ENCODE data around the gene ACAT2. TPM values are rescaled to one million over a fixed set of nuclear protein-coding genes. Genes with fewer than 3 reads are reported as not detected.
"Not testable (repeated sequence)": the region's sequence is repeated elsewhere in the genome, so short reads cannot be mapped to it uniquely, and the experiment has no call there.

The ACAT2 gene
- polyA plus RNA-seq, 5 donors = 24.8 to 36.9 (median 34.5) TPM

DNA sequence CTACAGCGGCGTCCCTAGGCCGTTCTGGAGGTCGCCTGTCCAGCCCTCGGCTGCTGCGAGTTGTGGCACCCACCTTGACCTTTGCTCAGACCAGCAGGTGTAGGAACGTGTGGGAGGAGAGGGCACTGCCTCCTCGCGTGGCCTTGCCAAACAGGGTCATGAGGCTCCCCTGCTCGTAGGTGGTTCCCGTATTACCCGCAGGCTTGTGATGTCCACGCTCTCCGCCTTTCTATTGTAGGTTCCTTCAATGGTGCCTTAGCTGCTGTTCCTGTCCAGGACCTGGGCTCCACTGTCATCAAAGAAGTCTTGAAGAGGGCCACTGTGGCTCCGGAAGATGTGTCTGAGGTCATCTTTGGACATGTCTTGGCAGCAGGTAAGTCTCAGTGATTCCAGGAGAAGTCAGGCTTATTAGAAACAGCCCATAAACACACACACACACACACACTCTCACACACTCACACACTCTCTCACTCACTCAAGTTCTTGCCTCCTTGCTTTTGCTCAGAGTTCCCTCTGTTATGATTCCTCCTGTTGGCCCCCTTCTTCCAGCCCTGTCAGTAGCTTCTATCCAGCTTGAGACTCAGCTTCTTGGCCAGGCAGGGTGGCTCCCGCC lies 942 bp downstream of the ACAT2 start:
- no peak for DNase-seq

DNA sequence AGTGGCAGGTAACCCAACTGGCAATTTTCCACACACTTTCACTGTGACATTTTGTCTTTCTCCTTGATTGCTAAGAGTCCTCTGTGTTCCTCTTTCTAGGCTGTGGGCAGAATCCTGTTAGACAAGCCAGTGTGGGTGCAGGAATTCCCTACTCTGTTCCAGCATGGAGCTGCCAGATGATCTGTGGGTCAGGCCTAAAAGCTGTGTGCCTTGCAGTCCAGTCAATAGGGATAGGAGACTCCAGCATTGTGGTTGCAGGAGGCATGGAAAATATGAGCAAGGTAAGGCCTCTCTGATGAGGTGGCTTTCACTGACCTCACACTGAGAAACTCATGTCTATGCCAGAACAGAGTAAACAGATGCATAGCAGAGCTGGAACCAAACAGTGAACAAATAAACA lies 5.1 kb downstream of the ACAT2 start:
- no peak for DNase-seq

DNA sequence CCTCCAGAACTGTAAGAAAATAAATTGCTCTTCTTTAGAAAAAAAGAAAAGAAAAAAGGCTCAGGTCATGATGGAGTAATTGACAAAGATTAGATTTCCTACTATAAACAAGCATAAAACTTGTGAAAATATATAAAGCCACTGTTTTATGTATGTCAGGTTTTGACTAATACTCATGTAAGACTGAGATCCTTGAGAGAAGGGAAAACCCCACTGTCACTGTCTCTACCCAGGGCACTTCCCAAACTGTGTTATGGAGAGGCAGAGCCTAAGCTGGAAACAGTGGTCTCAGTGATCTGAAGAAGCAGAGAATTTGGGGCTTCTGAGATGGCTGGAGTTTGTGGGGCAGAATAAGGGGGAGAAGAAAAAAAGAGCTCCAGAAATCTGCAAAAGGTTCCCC lies 7.6 kb downstream of the ACAT2 start:
- no peak for DNase-seq

DNA sequence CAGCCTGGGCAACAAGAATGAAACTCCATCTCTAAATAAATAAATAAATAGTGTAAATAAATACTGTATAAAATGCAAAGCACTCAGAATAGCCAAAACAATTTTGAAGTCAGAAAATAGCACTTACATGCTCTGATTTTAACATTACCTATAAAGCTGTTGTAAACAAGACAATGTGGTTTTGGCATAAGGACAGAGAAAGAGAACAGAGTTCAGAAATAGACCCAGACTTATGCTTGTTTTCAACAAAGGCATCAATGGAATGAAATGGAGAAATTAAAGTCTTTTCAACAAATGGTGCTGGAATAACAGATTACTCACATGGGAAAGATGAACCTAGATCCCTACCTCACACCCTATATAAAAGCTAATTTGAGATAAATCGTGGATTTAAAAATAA lies 10.4 kb downstream of the ACAT2 start:
- DNase-seq = no peak

DNA sequence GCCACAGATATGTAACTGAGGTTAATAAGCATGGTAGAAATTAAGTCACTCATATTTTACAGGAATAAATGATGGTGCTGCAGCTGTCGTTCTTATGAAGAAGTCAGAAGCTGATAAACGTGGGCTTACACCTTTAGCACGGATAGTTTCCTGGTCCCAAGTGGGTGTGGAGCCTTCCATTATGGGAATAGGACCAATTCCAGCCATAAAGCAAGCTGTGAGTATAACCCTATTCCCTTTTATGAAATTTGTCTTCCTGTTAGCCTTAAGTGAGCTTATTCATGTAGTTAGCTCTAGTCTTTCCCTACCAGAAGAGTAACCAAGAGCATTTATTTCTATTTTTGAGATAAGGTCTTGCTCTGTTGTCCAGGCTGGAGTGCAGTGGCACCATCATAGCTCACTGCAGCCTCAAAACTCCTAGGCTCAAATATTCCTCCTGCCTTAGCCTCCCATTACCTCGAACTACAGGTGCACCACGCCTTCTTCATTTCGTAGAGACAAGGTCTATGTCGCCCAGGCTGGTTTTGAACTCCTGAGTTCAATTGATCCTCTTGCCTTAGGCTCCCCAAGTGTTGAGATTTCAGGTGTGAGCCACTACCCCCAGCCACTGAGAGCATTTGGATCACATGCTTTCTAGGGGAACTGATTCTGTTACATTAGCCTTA lies 15.5 kb downstream of the ACAT2 start:
- DNase-seq = no peak

DNA sequence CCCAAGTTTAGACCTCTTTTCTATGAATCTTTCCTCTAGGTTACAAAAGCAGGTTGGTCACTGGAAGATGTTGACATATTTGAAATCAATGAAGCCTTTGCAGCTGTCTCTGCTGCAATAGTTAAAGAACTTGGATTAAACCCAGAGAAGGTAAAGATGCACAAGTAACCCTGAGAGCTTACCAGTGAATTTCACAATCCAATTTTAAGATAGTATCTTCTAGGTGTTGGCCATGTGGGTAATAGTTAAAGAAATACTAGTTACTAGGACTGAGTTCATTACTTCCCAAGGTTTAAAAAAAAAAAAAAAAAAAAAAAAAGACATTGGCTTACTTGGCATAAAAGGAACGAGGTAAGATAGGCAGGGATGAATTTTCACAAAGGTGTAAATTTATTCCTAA lies 16.3 kb downstream of the ACAT2 start:
- DNase-seq = no peak

DNA sequence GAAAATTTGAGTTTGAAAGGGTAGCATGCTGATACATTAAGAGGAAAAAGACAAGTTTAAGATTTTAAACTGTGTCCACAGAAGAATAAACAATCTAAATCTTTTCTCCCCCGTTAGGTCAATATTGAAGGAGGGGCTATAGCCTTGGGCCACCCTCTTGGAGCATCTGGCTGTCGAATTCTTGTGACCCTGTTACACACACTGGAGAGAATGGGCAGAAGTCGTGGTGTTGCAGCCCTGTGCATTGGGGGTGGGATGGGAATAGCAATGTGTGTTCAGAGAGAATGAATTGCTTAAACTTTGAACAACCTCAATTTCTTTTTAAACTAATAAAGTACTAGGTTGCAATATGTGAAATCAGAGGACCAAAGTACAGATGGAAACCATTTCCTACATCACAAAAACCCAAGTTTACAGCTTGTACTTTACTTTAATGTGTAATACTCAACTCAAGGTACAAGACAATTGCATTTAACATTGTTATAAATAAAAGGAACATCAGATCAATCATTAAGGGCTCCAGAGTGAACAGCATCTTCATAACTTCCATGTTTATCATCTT lies 16.8 kb downstream of the ACAT2 start:
- no peak for DNase-seq

DNA sequence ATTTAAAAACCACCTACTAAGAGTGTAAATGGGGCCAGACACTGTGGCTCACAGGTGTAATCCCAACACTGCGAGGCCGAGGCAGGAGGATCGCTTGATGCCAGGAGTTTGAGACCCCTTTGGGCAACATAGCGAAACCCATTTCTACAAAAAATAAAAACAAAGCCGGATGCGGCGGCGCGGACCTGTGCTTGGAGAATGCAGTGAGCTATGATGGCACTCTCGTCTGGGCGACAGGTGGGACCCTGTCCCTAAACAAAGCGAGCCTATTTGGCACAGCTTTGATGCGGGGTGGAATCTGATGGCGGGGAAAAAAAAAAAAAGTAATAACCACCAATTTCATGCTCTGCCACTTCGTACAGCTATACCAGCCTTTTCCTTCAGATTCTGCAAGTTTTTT lies 26.4 kb downstream of the ACAT2 start:
- DNase-seq = no peak

DNA sequence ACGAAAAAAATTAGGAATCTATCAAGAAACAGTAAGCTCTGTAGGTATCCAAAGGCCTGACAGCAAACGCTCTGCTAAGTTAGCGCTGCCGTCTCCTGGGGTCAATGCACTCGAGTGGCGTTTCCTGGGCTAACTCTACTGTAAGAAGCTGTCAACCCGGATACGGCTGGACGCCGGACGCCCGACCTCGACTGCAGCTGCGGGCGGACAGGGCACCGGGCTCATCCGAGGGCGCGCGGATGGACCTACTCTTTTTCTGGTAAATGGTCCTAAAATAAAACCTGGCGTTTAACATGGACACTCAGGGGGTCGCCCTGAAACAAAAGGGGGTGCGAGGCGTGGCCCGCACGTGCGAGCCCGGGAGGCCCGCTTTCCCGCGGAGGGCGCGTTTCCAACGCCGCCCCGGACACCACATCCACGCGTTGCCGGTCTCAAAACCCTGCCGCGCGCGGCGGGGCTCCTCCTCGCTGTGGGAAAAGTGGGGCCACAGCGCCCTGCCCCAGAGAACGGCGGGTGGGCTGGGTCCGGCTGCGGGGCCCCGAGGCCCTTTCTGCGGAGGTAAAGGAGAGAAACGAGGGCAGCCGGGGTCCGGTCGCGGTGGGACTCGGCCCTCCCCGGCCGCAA lies 27.0 kb downstream of the ACAT2 start:
- peak; percentile 16 to 18 for DNase-seq

DNA sequence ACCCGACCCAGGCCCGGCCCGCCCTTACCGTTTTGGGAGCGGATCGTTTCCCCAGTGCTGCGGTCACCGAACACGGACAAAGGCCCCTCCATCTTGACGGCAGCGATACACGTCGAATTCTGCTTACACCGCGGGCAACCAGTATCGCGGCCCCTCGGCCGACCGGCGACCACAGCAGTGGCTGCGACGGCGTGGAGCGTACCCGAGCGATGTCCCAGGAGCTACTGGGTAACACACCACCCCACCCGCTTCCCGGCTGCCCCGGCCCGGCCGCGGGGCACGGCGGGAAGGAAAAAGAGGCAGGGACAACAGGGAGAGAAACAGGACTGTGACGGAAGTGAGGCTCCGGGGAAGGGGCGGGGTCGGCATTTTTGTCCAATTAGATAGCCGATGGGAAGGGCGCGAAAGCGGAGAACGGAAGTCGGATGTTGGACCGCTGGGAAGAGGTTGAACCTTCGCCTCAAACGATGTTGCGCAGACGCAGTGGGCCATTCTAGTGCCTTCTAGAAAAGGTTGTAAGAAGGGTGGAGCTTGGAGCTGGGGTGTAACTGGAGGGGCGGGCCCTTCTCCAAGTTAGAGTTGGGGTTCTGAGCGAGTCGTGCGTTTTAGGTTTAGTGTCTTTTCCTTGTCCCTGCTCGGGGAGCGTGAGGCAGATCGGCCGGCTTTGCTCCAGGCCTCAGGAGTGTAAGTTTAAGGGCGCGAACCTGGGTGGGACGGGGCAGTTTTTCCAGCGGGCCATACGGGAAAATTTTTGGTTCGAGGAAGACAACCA lies 27.7 kb downstream of the ACAT2 start, which contains the start of gene TCP1:
Gene TCP1, minus strand, starts transcription at position 226 of the 772 bp plus-strand sequence. Its CDS starts 134 bp downstream, at position 92.
- peak; percentile 99 to 100 for DNase-seq

DNA sequence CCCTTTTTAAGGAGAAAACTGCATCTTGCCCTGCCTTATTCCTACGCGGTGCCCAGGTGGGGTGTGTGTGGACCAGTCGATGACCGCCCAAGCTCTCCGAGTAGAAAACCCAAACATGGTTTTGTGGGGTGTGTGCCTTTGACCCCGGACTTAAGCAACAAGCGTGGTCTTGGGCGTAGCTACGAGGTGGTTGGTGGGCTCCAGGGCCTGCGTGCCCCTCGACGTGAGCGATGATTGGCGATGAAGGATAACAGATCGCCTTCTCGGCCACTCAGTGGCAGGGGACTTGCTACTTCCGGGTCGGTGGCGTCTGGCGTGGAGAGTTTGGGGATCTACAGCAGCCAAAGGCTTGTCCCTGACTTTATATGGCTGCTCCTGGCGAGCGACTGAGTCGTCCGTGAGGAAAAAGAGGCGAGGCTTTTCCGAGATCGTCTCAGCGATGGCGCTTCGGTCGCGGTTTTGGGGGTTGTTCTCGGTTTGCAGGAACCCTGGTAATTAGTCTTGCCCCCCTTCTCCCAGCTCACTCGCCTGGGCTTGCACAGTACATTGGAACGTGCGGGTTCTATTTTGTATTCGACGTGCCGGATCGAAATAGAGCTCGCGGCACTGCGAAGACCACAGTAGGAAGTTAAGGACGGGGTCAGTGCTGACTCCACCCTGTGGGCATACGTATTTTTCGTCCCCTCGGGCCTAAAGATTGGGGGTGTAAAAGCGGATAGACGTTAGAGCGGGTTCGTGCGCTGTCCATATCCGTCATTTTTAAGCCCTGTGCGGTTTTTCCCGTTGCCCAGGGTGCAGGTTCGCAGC lies 28.5 kb downstream of the ACAT2 start, which contains the start of gene MRPL18:
Gene MRPL18, plus strand, starts transcription at position 319 of the 807 bp plus-strand sequence. Its CDS starts 121 bp downstream, at position 440.
- peak; percentile 94 to 95 for DNase-seq

DNA sequence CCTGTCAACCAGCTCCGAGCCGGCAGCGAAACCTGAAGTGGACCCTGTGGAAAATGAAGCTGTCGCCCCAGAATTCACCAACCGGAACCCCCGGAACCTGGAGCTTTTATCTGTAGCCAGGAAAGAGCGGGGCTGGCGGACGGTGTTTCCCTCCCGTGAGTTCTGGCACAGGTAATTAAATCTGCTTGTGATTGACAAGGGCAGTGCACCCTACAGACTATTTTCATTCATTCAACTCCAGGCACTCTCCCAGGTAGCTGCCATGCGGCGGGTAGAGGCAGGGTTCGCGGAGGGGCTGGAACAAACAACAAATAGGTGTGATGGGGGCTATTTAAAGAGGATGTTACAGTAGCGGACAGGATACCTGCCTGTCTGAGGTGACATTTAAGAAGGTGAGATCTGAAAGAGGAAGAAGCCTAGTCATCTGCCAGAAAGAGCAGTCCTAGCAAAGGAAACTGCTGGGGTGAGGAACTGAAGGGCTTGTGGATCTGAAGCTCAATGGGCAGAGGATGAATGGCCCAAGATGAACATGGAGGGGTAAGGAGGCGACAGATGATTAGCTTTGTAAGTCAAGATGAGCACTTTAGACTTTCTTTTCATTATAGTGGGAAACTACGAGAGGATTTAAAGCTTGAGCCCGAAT lies 29.2 kb downstream of the ACAT2 start:
- DNase-seq = no peak

DNA sequence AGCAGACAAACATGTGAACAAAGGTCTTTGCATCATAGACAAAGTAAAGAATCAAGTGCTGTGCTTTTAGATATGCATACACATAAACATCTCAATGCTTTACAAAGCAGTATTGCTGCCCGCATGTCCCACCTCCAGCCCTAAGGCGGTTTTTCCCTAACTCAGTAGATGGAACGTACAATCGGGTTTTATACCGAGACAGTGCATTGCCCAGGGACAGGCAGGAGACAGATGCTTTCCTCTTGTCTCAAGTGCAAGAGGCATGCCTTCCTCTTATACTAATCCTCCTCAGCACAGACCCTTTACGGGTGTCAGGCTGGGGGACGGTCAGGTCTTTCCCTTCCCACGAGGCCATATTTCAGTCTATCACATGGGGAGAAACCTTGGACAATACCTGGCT lies 33.1 kb downstream of the ACAT2 start:
- DNase-seq = not testable (repeated sequence)

DNA sequence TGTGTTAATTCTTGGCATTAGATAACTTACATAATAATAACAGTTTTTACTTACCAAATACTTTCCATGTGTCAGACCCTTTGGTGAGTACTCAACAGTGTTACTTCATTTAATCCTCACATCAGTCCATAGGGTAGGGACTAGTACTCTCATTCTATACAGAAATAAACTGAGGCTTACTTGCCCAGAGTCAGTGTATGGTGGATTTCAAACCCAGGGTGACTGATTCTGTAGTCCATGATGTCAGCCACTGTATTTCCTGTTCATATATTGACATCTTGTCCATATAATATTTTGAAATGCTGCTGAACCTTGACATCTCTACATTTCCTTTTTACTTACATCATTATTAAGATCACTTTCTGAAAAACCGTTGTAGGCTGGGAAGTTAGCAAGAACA lies 35.7 kb downstream of the ACAT2 start:
- DNase-seq = no peak

DNA sequence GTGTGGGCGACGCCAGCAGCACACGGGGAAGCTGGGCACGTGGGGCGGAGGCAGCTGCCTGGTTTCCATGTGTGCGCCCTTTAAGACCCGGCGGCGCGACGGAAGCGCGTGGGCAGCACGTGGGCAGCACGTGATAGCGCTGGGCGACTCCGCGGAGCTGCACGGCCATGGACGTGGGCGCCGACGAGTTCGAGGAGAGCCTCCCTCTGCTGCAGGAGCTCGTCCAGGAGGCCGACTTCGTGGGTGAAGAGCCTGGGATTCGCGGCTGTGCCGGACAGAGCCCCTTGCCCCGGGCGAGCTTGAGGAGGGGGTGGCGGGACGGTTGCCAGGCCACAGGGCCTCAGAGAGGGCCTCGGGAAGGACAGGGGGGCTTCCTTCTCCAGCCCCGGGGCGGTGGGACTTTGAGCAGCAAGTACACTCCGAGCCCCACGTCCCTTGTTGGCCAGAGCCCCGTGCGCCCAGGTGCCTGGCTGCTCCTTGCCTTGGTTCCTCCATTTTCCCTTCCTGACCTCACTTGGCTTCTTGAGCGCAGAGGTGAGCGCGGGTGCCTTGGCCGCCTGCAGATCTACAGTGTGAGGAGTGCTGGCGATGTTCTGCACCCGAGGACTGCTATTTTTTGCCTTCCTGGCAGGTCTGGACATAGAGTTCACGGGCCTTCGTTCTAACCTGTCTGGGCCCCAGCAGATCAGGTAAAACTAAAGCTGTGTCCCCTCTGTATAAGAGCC lies 38.5 kb downstream of the ACAT2 start, which contains the start of gene PNLDC1:
Gene PNLDC1, plus strand, starts transcription at position 136 of the 725 bp plus-strand sequence. Its CDS starts 32 bp downstream, at position 168.
- DNase-seq = no peak

DNA sequence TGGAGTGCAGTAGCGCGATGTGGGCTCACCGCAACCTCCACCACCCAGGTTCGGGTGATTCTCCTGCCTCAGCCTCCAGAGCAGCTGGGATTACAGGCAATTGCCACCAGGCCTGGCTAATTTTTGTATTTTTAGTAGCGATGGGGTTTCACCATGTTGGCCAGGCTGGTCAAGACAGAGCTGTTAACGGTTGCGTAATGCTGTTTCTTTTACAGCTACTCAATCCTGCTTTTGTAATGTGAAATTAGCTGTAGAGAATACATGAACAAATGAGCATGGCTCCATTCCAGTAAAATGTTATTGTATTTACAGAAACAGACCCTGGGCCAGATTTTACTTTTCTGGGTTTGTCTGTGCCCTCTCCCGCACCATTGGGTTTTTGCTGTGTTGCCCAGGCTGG lies 40.1 kb downstream of the ACAT2 start:
- peak; percentile 17 to 33 for DNase-seq

DNA sequence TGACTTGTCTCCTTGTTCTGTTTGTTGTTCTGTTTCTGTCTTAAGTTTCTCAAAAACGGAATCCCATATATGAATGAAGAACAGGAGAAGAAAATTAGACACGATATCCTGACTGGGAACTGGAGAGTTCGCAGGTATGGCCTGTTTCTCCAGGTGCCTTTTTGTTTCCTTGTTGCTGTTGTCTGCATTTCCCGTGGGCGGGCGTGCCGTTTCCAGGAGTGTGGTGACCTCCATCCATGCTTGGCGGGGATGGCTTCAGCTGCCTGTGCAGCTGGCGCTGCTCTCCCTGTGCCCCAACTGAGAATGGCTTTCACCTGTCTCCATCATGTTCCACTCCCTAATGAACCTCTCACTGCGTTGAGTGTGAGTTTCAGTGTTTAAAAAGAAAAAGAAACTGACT lies 42.7 kb downstream of the ACAT2 start:
- DNase-seq = no peak

DNA sequence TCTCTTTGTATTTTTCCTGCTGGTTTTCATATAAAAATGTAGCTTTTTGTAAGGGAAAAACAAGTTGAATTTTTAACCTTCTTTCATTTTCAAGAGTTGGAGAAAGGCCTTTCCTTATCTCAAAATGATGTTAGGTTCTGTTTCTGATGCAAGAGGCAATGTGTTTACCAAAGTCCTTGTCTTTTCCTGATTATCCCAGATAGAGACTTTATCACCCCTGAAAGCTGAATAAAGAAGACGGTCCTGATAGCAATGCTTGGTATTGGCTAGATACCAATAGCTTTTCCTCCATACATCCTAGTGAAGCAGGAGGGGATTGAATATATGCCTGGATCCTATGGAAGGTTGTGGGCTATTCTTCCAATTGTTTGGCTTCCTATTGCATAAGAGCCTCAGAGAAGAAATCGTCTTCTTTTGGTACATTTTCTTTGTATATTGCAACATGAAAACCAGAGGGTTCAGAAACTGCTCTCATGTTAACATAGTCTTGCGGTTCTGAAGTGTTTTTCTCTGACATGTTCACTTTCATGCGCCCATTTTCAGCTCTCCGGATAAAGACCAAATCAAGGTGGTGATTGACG lies 43.7 kb downstream of the ACAT2 start:
- no peak for DNase-seq

DNA sequence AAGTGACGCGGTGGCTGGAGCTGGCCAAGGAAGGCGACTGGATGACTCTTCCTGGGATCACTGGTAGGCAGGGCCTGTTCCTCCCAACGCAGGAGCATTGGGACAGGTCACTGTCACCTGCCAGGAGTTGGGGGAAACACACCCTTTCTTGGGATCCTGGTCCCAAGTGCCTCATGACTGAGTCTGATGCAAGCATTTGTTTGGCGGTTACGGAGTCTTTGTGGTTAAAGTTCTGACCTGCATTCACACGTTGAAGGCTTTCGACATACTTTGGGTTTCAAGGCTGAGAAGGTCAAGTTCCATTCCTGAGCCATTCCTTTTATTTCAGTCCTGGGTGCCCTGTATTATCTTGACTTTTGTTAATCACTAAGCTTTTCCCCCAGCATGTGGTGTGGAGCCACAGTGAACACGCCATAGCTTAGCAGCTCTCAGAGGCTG lies 44.2 kb downstream of the ACAT2 start:
- no peak for DNase-seq

All from right lung (tissue), 5 donors.